Measurements from ENCODE around the gene PCDHGA6.
"Not testable (repeated sequence)": the region's sequence is repeated elsewhere in the genome, so short reads cannot be mapped to it uniquely, and the experiment has no call there.

The PCDHGA6 gene

GRCh38 chr5:141392429-141393198 is 18.9 kb downstream of the PCDHGA6 start, which contains the start of gene PCDHGA8:
Gene PCDHGA8 (plus strand): TSS chr5:141392633. CDS start chr5:141392814, 181 bp downstream.
- DNase-seq (ENCODE audit: extremely low read depth, low read depth): no peak
- peak; percentile 3 for TF ChIP-seq CTCF (IDR thresholded peaks at IDR 0.05; ENCODE audit: low read depth, low read length)

GRCh38 chr5:141393267-141393666 is 19.6 kb downstream of the PCDHGA6 start:
- no peak for TF ChIP-seq CTCF (IDR thresholded peaks at IDR 0.05; ENCODE audit: low read depth, low read length)
- DNase-seq (ENCODE audit: extremely low read depth, low read depth): no peak

- DNase-seq (ENCODE audit: extremely low read depth, low read depth): not testable (repeated sequence)
Observed at GRCh38 chr5:141394401-141395187, 20.9 kb downstream of the PCDHGA6 start.

GRCh38 chr5:141397756-141398551 is 24.3 kb downstream of the PCDHGA6 start, which contains the start of gene PCDHGB5:
Gene PCDHGB5 (plus strand): TSS chr5:141397947. CDS start chr5:141398128, 181 bp downstream.
- DNase-seq (ENCODE audit: extremely low read depth, low read depth): not testable (repeated sequence)
- peak; percentile 51 for TF ChIP-seq CTCF (IDR thresholded peaks at IDR 0.05; ENCODE audit: low read depth, low read length)

- TF ChIP-seq CTCF (IDR thresholded peaks at IDR 0.05; ENCODE audit: low read depth, low read length): no peak
- DNase-seq (ENCODE audit: extremely low read depth, low read depth): no peak
Observed at GRCh38 chr5:141398608-141399007, 24.9 kb downstream of the PCDHGA6 start.

- no peak for TF ChIP-seq CTCF (IDR thresholded peaks at IDR 0.05; ENCODE audit: low read depth, low read length)
- no peak for DNase-seq (ENCODE audit: extremely low read depth, low read depth)
Observed at GRCh38 chr5:141399555-141400258, 26.0 kb downstream of the PCDHGA6 start.

Data from AG09319 (cell line).